Panc1 (cell line): ENCODE results near the gene ARPC2. TPM values are rescaled to one million over a fixed set of nuclear protein-coding genes. Genes with fewer than 3 reads are reported as not detected.

Experiments used
- ATAC-seq: fragments of 200-7000 bp; cut with Tn5 transposase; 2 replicates; pipeline ENCODE4 v1.9.1; 2020; ENCODE audit warnings: mild to moderate bottlenecking, moderate library complexity
- BruUV-seq: library from RNA; stranded (reverse); fragments of 400-500 nt; replicated peaks from 2 replicates; lab custom pipeline; 2021; lab: Mats Ljungman, UMichigan
- CTCF ChIA-PET: fragments of 300-600 bp; sonication (Branson Sonifier 250); formaldehyde crosslinking; loops from one replicate; lab custom pipeline; 2022; ENCODE audit warnings: antibody characterized with exemption; lab: Charles Lee
- POLR2A ChIA-PET: fragments of 300-600 bp; sonication (Branson Sonifier 250); formaldehyde crosslinking; loops from one replicate; lab custom pipeline; 2022; ENCODE audit warnings: antibody characterized with exemption; lab: Charles Lee
- DNase-seq: peaks from one replicate; pipeline ENCODE4 v3.0.0-alpha.2; 2010; ENCODE audit warnings: low read depth, low spot score
- H3K27ac ChIP-seq: 2 replicates; pipeline ENCODE4 v1.5.1; 2011; ENCODE audit warnings: mild to moderate bottlenecking, low read length, inconsistent platforms
- H3K27me3 ChIP-seq: fragments of 200-500 bp; sonication (Bioruptor generic); 2 replicates; pipeline ENCODE4 v1.6.0; 2014; ENCODE audit warnings: low read length, inconsistent platforms; ENCODE audit not compliant: control insufficient read depth, insufficient read depth
- H3K36me3 ChIP-seq: fragments of 200-500 bp; sonication (Bioruptor generic); 2 replicates; pipeline ENCODE4 v1.5.1; 2014; ENCODE audit warnings: inconsistent platforms, mild to moderate bottlenecking, low read length, moderate library complexity; ENCODE audit not compliant: control insufficient read depth, insufficient read depth
- H3K4me1 ChIP-seq: 2 replicates; pipeline ENCODE4 v1.5.1; 2011; ENCODE audit warnings: inconsistent platforms, mild to moderate bottlenecking, low read length, moderate library complexity; ENCODE audit not compliant: control insufficient read depth, insufficient read depth
- H3K4me3 ChIP-seq, 2 experiments: 2 replicates each; pipeline ENCODE4 v1.5.1; 2011 to 2012; ENCODE audit warnings: low read depth in 2 of 2, low read length in 2 of 2, mild to moderate bottlenecking in 2 of 2, inconsistent platforms in 1 of 2, moderate library complexity in 1 of 2
- H3K9me3 ChIP-seq: fragments of 200-500 bp; sonication (Bioruptor generic); 2 replicates; pipeline ENCODE4 v1.5.1; 2014; ENCODE audit warnings: low read depth, mild to moderate bottlenecking, inconsistent platforms, low read length, moderate library complexity; ENCODE audit not compliant: control insufficient read depth, insufficient read depth
- CTCF ChIP-seq: fragments of 450-650 bp; IDR thresholded peaks from 2 replicates; pipeline ENCODE4 v1.5.1; 2017; ENCODE audit warnings: mild to moderate bottlenecking
- POLR2AphosphoS5 ChIP-seq: IDR thresholded peaks from 2 replicates; pipeline ENCODE4 v1.6.1; 2012; ENCODE audit warnings: mild to moderate bottlenecking, low read depth, low read length, moderate library complexity
- SIN3A ChIP-seq: IDR thresholded peaks from 2 replicates; pipeline ENCODE4 v1.6.1; 2012; ENCODE audit warnings: low read depth, mild to moderate bottlenecking, low read length, moderate library complexity, borderline replicate concordance; ENCODE audit not compliant: insufficient read depth
- TCF7L2 ChIP-seq: IDR thresholded peaks from 2 replicates; pipeline ENCODE4 v1.6.1; 2011; ENCODE audit warnings: mild to moderate bottlenecking, low read depth, low read length, inconsistent platforms
- in situ Hi-C: cut with HindIII; loops from 2 replicates; pipeline ENCODE4 v1.10.0; 2016; ENCODE audit warnings: low sequenced_read_pairs, low pct_unique_long_range_greater_than_20kb
- intact Hi-C: fragments of 100-400 bp; cut with micrococcal nuclease; formaldehyde crosslinking; loops from one replicate; pipeline ENCODE4 v1.10.0; 2022; ENCODE audit not compliant: unreplicated experiment
- total RNA-seq: library from RNA; stranded (reverse); gene quantifications from one replicate; pipeline ENCODE4 v1.2.1, GENCODE V29; 2021; ENCODE audit not compliant: unreplicated experiment
- TF ChIP-seq, protein P1 (sequence below), 2 experiments: IDR thresholded peaks; 2 replicates each; pipeline ENCODE4 v1.6.1; 2011 to 2012; ENCODE audit warnings: low read depth in 2 of 2, control low read depth in 1 of 2, low read length in 1 of 2, mild to moderate bottlenecking in 1 of 2, moderate library complexity in 1 of 2; ENCODE audit not compliant: insufficient read depth in 1 of 2

The ARPC2 gene
- total RNA-seq, 1 experiment from 2014 or later, result 248 TPM

GRCh38 chr2:218274586-218274985 is 57.6 kb downstream of the ARPC2 start:
- ATAC-seq (no peak), DNase-seq (no peak)
- Histone ChIP-seq H3K27me3 (no peaks in the 10 kb centered on the region), H3K4me3 (no peak overlapping the region), H3K36me3 (peaks cover 4% of the 10 kb centered on the region), H3K4me1 (peaks cover 20% of the 10 kb centered on the region), H3K27ac (no peak overlapping the region), H3K9me3 (no peaks in the 10 kb centered on the region)
- TSS peak; percentile 88 for BruUV-seq
- ChIA-PET POLR2A (interaction anchor here (0.6 kb wide), 1 partner anchor 17 kb away, joined by 5 read pairs; the partner anchor contains the start of gene TMBIM1), CTCF (no interaction called here)
- intact Hi-C loops, result no loop called here
- in situ Hi-C loops, result no loop called here
- TF ChIP-seq POLR2AphosphoS5 (no peak), TCF7L2 (no peak), SIN3A (no peak), CTCF (no peak)
- TF ChIP-seq, protein P1, sequence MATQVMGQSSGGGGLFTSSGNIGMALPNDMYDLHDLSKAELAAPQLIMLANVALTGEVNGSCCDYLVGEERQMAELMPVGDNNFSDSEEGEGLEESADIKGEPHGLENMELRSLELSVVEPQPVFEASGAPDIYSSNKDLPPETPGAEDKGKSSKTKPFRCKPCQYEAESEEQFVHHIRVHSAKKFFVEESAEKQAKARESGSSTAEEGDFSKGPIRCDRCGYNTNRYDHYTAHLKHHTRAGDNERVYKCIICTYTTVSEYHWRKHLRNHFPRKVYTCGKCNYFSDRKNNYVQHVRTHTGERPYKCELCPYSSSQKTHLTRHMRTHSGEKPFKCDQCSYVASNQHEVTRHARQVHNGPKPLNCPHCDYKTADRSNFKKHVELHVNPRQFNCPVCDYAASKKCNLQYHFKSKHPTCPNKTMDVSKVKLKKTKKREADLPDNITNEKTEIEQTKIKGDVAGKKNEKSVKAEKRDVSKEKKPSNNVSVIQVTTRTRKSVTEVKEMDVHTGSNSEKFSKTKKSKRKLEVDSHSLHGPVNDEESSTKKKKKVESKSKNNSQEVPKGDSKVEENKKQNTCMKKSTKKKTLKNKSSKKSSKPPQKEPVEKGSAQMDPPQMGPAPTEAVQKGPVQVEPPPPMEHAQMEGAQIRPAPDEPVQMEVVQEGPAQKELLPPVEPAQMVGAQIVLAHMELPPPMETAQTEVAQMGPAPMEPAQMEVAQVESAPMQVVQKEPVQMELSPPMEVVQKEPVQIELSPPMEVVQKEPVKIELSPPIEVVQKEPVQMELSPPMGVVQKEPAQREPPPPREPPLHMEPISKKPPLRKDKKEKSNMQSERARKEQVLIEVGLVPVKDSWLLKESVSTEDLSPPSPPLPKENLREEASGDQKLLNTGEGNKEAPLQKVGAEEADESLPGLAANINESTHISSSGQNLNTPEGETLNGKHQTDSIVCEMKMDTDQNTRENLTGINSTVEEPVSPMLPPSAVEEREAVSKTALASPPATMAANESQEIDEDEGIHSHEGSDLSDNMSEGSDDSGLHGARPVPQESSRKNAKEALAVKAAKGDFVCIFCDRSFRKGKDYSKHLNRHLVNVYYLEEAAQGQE (IDR thresholded peaks at IDR 0.05; ENCODE audit: insufficient read depth in 1 of 2, low read depth in 2 of 2, low read length in 1 of 2), result no peak

GRCh38 chr2:218275371-218276072 is 58.5 kb downstream of the ARPC2 start:
- Histone ChIP-seq H3K27ac (no peak overlapping the region), H3K4me1 (peaks cover 20% of the 10 kb centered on the region), H3K36me3 (peaks cover 4% of the 10 kb centered on the region), H3K4me3 (no peak overlapping the region), H3K9me3 (no peaks in the 10 kb centered on the region), H3K27me3 (no peaks in the 10 kb centered on the region)
- intact Hi-C loops (no loop called here), in situ Hi-C loops (no loop called here)
- CTCF ChIA-PET, result no interaction called here
- no peak for ATAC-seq
- no peak for TF ChIP-seq POLR2AphosphoS5
- TF ChIP-seq SIN3A, result no peak
- no peak for TF ChIP-seq TCF7L2
- no TSS peak for BruUV-seq
- POLR2A ChIA-PET, result no interaction called here
- no peak for DNase-seq
